ENCODE data around the gene GAMT.

Gene GAMT

DNA sequence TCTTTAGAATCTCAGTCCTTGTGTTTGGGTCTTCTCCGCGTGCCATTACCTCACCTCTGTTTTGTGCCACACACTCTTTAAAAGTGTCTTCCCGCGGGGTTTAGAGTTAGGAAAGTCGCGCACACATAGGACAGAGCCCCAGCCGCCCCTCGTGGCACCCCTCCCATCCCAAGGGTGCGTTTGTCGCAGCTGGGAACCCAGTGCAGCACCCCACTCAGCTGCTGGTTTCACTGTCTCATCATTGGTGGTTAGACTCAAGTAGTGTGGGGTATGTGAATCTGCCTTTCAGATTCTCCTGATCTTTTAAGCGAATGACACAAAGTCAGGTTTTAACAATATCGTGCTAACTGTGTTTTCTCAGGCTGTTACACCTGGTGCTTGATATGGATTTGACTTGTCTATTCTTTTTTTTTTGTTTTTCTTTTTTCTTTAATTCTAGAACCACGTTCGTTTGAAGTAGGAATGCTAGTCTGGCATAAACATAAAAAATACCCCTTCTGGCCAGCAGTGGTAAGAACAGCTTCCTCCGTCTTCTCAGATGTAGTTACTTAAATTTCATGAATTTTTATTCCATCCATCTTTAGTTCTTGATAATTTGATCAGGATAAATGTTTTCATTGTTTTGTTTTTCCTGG lies 37.2 kb downstream of the GAMT start:
- WGBS (ENCODE audit: insufficient coverage), result 86% methylated on average over 2 of the region's 15 CpGs
- peaks cover 0 to 51% (median 29%) of the 10 kb centered on the region in 4 experiments for H3K36me3 ChIP-seq (ENCODE audit: control insufficient read depth in 4 of 4, insufficient read depth in 4 of 4, low read length in 3 of 4)
- H3K4me3 ChIP-seq (ENCODE audit: control insufficient read depth in 1 of 7, extremely low read depth in 1 of 7, insufficient read depth in 4 of 7, low read depth in 2 of 7, low read length in 6 of 7), result peak overlapping the region in 4 of 7 experiments; percentile 19 to 61 (median 38)
- no peaks in the 10 kb centered on the region for H3K9me3 ChIP-seq (ENCODE audit: control extremely low read depth in 1 of 5, control insufficient read depth in 4 of 5, insufficient read depth in 2 of 5, low read depth in 1 of 5, low read length in 4 of 5)
- CTCF ChIA-PET, result interaction anchor here (0.6 to 3.0 kb wide), 4 partner anchors 18 to 461 kb away, joined by 3 to 10 read pairs (median 4); no protein-coding TSS in a partner anchor
- peaks cover 7 to 66% (median 64%) of the 10 kb centered on the region in 4 experiments for H3K4me1 ChIP-seq (ENCODE audit: control extremely low read depth in 1 of 4, control insufficient read depth in 4 of 4, insufficient read depth in 4 of 4, low read length in 3 of 4)
- no peaks in the 10 kb centered on the region for H3K27me3 ChIP-seq (replicated peaks in 2 of 5; ENCODE audit: control insufficient read depth in 4 of 5, insufficient read depth in 5 of 5, low read length in 4 of 5)
- POLR2A ChIA-PET, result no interaction called here
- H3K27ac ChIP-seq (ENCODE audit: insufficient read depth in 1 of 2, low read depth in 1 of 2, low read length in 2 of 2, poor library complexity in 1 of 2, severe bottlenecking in 2 of 2), result peak overlapping the region in 1 of 2 experiments; percentile 55
- peak in 2 of 3 donors; percentile 55 to 56 for DNase-seq

DNA sequence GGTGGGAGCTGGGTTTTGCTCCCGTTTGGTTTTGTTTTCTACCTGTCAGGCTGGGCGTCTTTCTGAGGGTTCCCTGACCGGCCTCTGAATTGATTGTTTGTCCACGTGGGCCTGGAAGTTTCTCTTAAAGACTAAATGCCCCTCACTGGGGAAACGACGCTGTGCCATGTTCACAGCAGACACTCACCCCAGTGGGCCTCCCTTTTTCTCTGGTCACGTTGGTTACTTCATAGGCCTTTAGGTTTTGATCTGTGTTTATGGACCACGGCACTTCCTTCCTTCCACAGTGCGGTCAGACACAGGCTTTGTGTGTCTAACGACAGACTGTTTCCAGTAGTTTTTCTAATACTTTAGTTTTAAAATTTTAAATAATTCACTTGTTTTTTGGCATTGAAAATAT lies 37.7 kb downstream of the GAMT start:
- WGBS (ENCODE audit: insufficient coverage), result 2% methylated on average over 6 of the region's 10 CpGs
- peak; percentile 40 to 76 (median 68) for DNase-seq
- H3K36me3 ChIP-seq (ENCODE audit: control insufficient read depth in 4 of 4, insufficient read depth in 4 of 4, low read length in 3 of 4), result peaks cover 0 to 54% (median 34%) of the 10 kb centered on the region in 4 experiments
- peak overlapping the region; percentile 15 to 55 for H3K27ac ChIP-seq (ENCODE audit: insufficient read depth in 1 of 2, low read depth in 1 of 2, low read length in 2 of 2, poor library complexity in 1 of 2, severe bottlenecking in 2 of 2)
- no peaks in the 10 kb centered on the region for H3K9me3 ChIP-seq (ENCODE audit: control extremely low read depth in 1 of 5, control insufficient read depth in 4 of 5, insufficient read depth in 2 of 5, low read depth in 1 of 5, low read length in 4 of 5)
- ChIA-PET POLR2A (no interaction called here), CTCF (interaction anchor here (1.5 to 3.0 kb wide), 2 partner anchors 19 to 48 kb away, joined by 3 to 10 read pairs; no protein-coding TSS in a partner anchor)
- H3K27me3 ChIP-seq (replicated peaks in 2 of 5; ENCODE audit: control insufficient read depth in 4 of 5, insufficient read depth in 5 of 5, low read length in 4 of 5), result no peaks in the 10 kb centered on the region
- H3K4me3 ChIP-seq (ENCODE audit: control insufficient read depth in 1 of 7, extremely low read depth in 1 of 7, insufficient read depth in 4 of 7, low read depth in 2 of 7, low read length in 6 of 7), result peak overlapping the region in 6 of 7 experiments; percentile 27 to 61 (median 43)
- peaks cover 7 to 66% (median 64%) of the 10 kb centered on the region in 4 experiments for H3K4me1 ChIP-seq (ENCODE audit: control extremely low read depth in 1 of 4, control insufficient read depth in 4 of 4, insufficient read depth in 4 of 4, low read length in 3 of 4)

DNA sequence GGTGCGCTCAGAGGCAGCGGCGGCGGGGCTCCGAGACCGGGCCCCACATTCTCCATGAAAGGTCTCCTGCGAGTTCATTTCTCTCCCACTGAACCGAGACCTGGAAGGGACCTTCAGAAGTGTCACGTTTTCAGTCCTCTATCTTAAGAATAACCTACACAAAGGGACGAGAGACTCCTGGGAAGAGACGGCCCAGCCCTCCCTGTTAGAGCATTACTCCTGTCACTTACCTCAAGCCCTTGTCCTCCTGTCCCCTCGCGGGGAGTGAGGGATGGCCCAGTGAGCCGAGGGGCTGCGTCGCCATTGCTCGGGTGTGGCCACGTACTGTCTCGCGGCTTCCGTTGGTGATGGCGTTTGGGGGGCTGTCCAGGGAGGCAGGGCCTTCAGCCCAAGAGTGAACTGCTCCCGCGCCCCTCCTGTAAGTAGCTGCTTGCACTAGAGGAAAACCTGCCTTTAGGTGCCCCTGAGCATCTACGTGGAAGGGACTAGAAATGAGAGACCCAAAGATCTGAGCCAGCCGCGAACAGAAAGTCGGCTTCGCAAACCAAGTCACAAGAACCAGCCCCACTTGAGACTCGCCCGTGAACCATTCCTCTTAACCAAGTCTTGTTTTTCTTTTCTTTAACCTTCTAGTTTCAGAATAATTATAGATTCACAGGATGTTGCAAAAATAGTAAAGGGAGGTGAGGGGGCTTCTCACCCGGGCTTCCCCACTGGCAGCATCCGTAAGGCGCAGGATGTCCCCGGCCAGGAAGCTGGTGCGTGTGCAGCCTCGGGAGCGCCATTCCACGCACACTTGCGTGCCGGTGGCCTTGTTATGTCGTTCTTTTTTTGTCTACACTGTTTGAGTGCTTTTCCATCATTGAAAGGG lies 38.7 kb downstream of the GAMT start:
- WGBS (ENCODE audit: insufficient coverage), result 76% methylated on average over 35 of the region's 42 CpGs
- no peak overlapping the region for H3K27ac ChIP-seq (ENCODE audit: insufficient read depth in 1 of 2, low read depth in 1 of 2, low read length in 2 of 2, poor library complexity in 1 of 2, severe bottlenecking in 2 of 2)

DNA sequence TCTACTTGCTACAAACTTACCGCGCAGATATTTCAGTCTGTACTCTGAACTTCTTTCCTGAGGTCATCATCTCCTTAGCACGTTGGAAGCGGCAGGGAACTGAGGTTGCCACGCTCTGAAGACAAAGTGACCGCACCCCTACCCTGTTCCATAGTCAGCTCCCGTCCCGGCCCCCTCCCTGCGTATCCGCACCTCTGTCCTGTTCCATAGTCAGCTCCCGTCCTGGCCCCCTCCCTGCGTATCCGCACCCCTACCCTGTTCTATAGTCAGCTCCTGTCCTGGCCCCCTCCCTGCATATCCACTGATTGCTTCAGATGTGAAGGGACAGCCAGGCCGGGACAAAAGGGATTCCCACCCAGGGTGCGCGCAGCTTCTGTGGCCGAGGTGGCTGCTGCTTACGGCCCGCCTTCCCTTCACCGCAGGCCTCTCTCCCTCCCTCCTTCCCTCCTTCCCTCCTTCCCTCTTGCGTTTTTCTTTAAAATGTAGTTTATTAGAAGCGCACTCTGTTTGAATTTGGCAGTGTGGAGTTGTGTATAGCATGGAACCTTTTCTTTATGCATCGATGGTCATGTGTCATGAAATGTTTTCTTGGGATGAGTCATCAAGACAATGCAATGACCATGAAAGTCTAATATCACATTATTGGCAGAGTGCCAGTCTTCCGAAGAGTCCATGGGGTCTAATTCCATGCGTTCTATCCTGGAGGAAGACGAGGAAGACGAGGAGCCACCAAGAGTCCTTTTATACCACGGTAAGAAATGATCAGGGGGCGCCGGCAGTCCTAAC lies 39.5 kb downstream of the GAMT start:
- no peak overlapping the region for H3K27ac ChIP-seq (ENCODE audit: insufficient read depth in 1 of 2, low read depth in 1 of 2, low read length in 2 of 2, poor library complexity in 1 of 2, severe bottlenecking in 2 of 2)
- no peak for DNase-seq
- H3K4me3 ChIP-seq (ENCODE audit: control insufficient read depth in 1 of 7, extremely low read depth in 1 of 7, insufficient read depth in 4 of 7, low read depth in 2 of 7, low read length in 6 of 7), result no peak overlapping the region
- no peaks in the 10 kb centered on the region for H3K27me3 ChIP-seq (replicated peaks in 2 of 5; ENCODE audit: control insufficient read depth in 4 of 5, insufficient read depth in 5 of 5, low read length in 4 of 5)
- peaks cover 0 to 62% (median 44%) of the 10 kb centered on the region in 4 experiments for H3K36me3 ChIP-seq (ENCODE audit: control insufficient read depth in 4 of 4, insufficient read depth in 4 of 4, low read length in 3 of 4)
- CTCF ChIA-PET, result interaction anchor here (0.6 kb wide), 1 partner anchor 29 kb away, joined by 3 read pairs; no protein-coding TSS in a partner anchor
- peaks cover 7 to 56% (median 48%) of the 10 kb centered on the region in 4 experiments for H3K4me1 ChIP-seq (ENCODE audit: control extremely low read depth in 1 of 4, control insufficient read depth in 4 of 4, insufficient read depth in 4 of 4, low read length in 3 of 4)
- H3K9me3 ChIP-seq (ENCODE audit: control extremely low read depth in 1 of 5, control insufficient read depth in 4 of 5, insufficient read depth in 2 of 5, low read depth in 1 of 5, low read length in 4 of 5), result no peaks in the 10 kb centered on the region
- POLR2A ChIA-PET, result no interaction called here
- WGBS (ENCODE audit: insufficient coverage), result 94% methylated on average over 20 of the region's 30 CpGs

More for the DNA sequence above, 38.7 kb downstream of the GAMT start:
- H3K27me3 ChIP-seq (replicated peaks in 2 of 5; ENCODE audit: control insufficient read depth in 4 of 5, insufficient read depth in 5 of 5, low read length in 4 of 5), result no peaks in the 10 kb centered on the region
- no peaks in the 10 kb centered on the region for H3K9me3 ChIP-seq (ENCODE audit: control extremely low read depth in 1 of 5, control insufficient read depth in 4 of 5, insufficient read depth in 2 of 5, low read depth in 1 of 5, low read length in 4 of 5)
- POLR2A ChIA-PET, result no interaction called here
- peak overlapping the region in 4 of 7 experiments; percentile 40 to 61 (median 48) for H3K4me3 ChIP-seq (ENCODE audit: control insufficient read depth in 1 of 7, extremely low read depth in 1 of 7, insufficient read depth in 4 of 7, low read depth in 2 of 7, low read length in 6 of 7)
- H3K4me1 ChIP-seq (ENCODE audit: control extremely low read depth in 1 of 4, control insufficient read depth in 4 of 4, insufficient read depth in 4 of 4, low read length in 3 of 4), result peaks cover 7 to 64% (median 56%) of the 10 kb centered on the region in 4 experiments
- CTCF ChIA-PET, result interaction anchor here (0.6 to 3.0 kb wide), 2 partner anchors 30 to 47 kb away, joined by 3 to 10 read pairs; no protein-coding TSS in a partner anchor
- peaks cover 0 to 64% (median 41%) of the 10 kb centered on the region in 4 experiments for H3K36me3 ChIP-seq (ENCODE audit: control insufficient read depth in 4 of 4, insufficient read depth in 4 of 4, low read length in 3 of 4)
- DNase-seq, result no peak

DNA sequence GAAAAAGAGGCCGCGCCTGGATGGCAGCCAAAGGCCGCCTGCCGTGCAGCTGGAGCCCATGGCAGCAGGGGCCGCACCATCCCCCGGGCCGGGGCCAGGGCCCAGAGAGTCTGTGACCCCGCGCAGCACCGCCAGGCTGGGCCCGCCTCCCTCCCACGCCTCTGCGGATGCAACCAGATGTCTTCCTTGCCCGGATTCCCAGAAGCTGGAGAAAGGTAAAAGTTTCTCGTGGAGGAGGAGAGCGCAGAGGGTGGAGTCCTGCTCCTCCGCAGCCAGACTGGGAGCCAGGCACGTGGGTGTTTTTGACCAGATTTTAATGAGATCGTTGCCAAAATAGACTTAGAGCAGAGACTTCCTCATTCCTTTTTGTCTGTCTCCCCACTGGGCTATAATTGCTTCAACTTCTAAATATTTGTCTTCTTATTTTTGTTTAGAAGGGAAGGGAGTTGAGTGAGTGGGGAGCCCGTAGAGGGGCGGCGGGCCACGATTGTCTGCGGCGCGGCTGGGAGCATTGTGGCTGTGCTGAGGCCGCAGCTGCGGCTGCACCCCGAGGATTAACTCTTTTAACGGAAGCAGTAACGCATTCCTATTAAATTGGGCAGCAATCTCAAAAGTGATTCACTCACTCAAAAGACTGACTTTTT lies 40.4 kb downstream of the GAMT start:
- no peak overlapping the region for H3K4me3 ChIP-seq (ENCODE audit: control insufficient read depth in 1 of 7, extremely low read depth in 1 of 7, insufficient read depth in 4 of 7, low read depth in 2 of 7, low read length in 6 of 7)
- DNase-seq, result no peak

DNA sequence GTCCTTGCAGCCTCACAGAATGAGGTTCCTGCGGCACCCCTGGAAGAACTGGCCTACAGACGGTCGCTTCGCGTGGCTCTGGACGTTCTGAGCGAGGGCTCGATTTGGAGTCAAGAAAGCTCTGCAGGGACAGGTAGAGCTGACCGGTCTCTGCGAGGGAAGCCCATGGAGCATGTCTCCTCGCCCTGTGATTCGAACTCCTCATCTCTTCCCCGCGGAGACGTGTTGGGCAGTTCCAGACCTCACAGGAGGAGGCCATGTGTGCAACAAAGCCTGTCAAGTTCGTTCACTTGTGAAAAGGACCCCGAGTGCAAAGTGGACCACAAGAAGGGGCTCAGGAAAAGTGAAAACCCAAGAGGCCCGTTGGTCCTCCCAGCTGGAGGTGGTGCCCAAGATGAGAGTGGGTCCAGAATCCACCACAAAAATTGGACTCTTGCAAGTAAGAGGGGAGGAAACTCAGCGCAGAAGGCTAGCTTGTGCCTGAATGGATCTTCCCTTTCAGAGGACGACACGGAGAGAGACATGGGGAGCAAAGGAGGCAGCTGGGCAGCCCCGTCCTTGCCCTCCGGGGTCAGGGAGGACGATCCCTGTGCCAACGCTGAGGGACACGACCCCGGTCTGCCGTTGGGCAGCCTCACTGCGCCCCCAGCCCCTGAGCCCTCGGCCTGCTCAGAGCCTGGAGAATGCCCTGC lies 41.1 kb downstream of the GAMT start:
- Histone ChIP-seq H3K4me1 (ENCODE audit: control extremely low read depth in 1 of 4, control insufficient read depth in 4 of 4, insufficient read depth in 4 of 4, low read length in 3 of 4) (peaks cover 7 to 51% (median 43%) of the 10 kb centered on the region in 4 experiments), H3K36me3 (ENCODE audit: control insufficient read depth in 4 of 4, insufficient read depth in 4 of 4, low read length in 3 of 4) (peaks cover 0 to 54% (median 42%) of the 10 kb centered on the region in 4 experiments), H3K27me3 (replicated peaks in 2 of 5; ENCODE audit: control insufficient read depth in 4 of 5, insufficient read depth in 5 of 5, low read length in 4 of 5) (no peaks in the 10 kb centered on the region), H3K4me3 (ENCODE audit: control insufficient read depth in 1 of 7, extremely low read depth in 1 of 7, insufficient read depth in 4 of 7, low read depth in 2 of 7, low read length in 6 of 7) (no peak overlapping the region), H3K27ac (ENCODE audit: insufficient read depth in 1 of 2, low read depth in 1 of 2, low read length in 2 of 2, poor library complexity in 1 of 2, severe bottlenecking in 2 of 2) (no peak overlapping the region), H3K9me3 (ENCODE audit: control extremely low read depth in 1 of 5, control insufficient read depth in 4 of 5, insufficient read depth in 2 of 5, low read depth in 1 of 5, low read length in 4 of 5) (no peaks in the 10 kb centered on the region)
- DNase-seq, result no peak
- ChIA-PET POLR2A (no interaction called here), CTCF (interaction anchor here (0.8 to 1.6 kb wide), 3 partner anchors 12 to 14 kb away, joined by 3 read pairs; no protein-coding TSS in a partner anchor)
- WGBS (ENCODE audit: insufficient coverage), result 96% methylated on average over 30 of the region's 30 CpGs

More for the DNA sequence above, 40.4 kb downstream of the GAMT start:
- 86% methylated on average over 21 of the region's 31 CpGs for WGBS (ENCODE audit: insufficient coverage)
- ChIA-PET POLR2A (no interaction called here), CTCF (interaction anchor here (1.0 kb wide), 1 partner anchor 13 kb away, joined by 3 read pairs; no protein-coding TSS in a partner anchor)
- H3K27me3 ChIP-seq (replicated peaks in 2 of 5; ENCODE audit: control insufficient read depth in 4 of 5, insufficient read depth in 5 of 5, low read length in 4 of 5), result no peaks in the 10 kb centered on the region
- peaks cover 0 to 60% (median 44%) of the 10 kb centered on the region in 4 experiments for H3K36me3 ChIP-seq (ENCODE audit: control insufficient read depth in 4 of 4, insufficient read depth in 4 of 4, low read length in 3 of 4)
- no peaks in the 10 kb centered on the region for H3K9me3 ChIP-seq (ENCODE audit: control extremely low read depth in 1 of 5, control insufficient read depth in 4 of 5, insufficient read depth in 2 of 5, low read depth in 1 of 5, low read length in 4 of 5)
- H3K4me1 ChIP-seq (ENCODE audit: control extremely low read depth in 1 of 4, control insufficient read depth in 4 of 4, insufficient read depth in 4 of 4, low read length in 3 of 4), result peaks cover 7 to 51% (median 44%) of the 10 kb centered on the region in 4 experiments
- H3K27ac ChIP-seq (ENCODE audit: insufficient read depth in 1 of 2, low read depth in 1 of 2, low read length in 2 of 2, poor library complexity in 1 of 2, severe bottlenecking in 2 of 2), result no peak overlapping the region

All from common myeloid progenitor, CD34-positive (primary cell).